ENCODE measurements around the gene GYS1. TPM values are rescaled to one million over a fixed set of nuclear protein-coding genes. Genes with fewer than 3 reads are reported as not detected.

Gene GYS1
- total RNA-seq, 1 experiment from 2014 or later, result 46.1 TPM

Small RNA genes within 50 kb of the gene (small RNA-seq; reads per million reads assigned to genes)
- gene AC026803.1 (not detected), gene MIR6798 (not detected)

Other genes starting within 250 kb of the GYS1 start
- gene IZUMO1, start 246.4 kb downstream of the GYS1 start, total RNA-seq (2014; rRNA removed; shearing (Covaris generic)), result not detected in 2 replicates
- gene FUT1, start 240.7 kb downstream of the GYS1 start, total RNA-seq (2014; rRNA removed; shearing (Covaris generic)), result 0.10 TPM in 1 of 2 replicates, not detected in the other
- gene FGF21, start 237.8 kb downstream of the GYS1 start, total RNA-seq (2014; rRNA removed; shearing (Covaris generic)), result not detected in 2 replicates
- gene BCAT2, start 182.3 kb downstream of the GYS1 start, total RNA-seq (2014; rRNA removed; shearing (Covaris generic)), result 54.2 and 60.6 TPM in 2 replicates
- gene HSD17B14, start 156.8 kb downstream of the GYS1 start, total RNA-seq (2014; rRNA removed; shearing (Covaris generic)), result not detected in 2 replicates
- gene PLEKHA4, start 124.7 kb downstream of the GYS1 start, total RNA-seq (2014; rRNA removed; shearing (Covaris generic)), result 0.31 TPM in 1 of 2 replicates, not detected in the other
- 44.3 and 49.4 TPM in 2 replicates for gene PPP1R15A, start 120.9 kb downstream of the GYS1 start, total RNA-seq (2014; rRNA removed; shearing (Covaris generic))
- gene TULP2, start 94.6 kb downstream of the GYS1 start, total RNA-seq (2014; rRNA removed; shearing (Covaris generic)), result not detected in 2 replicates
- 107 and 146 TPM in 2 replicates for gene NUCB1, start 93.0 kb downstream of the GYS1 start, total RNA-seq (2014; rRNA removed; shearing (Covaris generic))
- gene DHDH, start 59.6 kb downstream of the GYS1 start, total RNA-seq (2014; rRNA removed; shearing (Covaris generic)), result 0.57 TPM in 1 of 2 replicates, not detected in the other
- gene BAX, start 38.4 kb downstream of the GYS1 start, total RNA-seq (2014; rRNA removed; shearing (Covaris generic)), result 198 and 273 TPM in 2 replicates
- gene FTL, start 28.0 kb downstream of the GYS1 start, total RNA-seq (2014; rRNA removed; shearing (Covaris generic)), result 4,284 and 5,930 TPM in 2 replicates
- 498 and 522 TPM in 2 replicates for gene RUVBL2, start 578 bp upstream of the GYS1 start, total RNA-seq (2014; rRNA removed; shearing (Covaris generic))
- not detected in 2 replicates for gene LHB, start 23.8 kb upstream of the GYS1 start, total RNA-seq (2014; rRNA removed; shearing (Covaris generic))
- not detected in 2 replicates for gene CGB3, start 31.0 kb upstream of the GYS1 start, total RNA-seq (2014; rRNA removed; shearing (Covaris generic))
- gene CGB2, start 38.6 kb upstream of the GYS1 start, total RNA-seq (2014; rRNA removed; shearing (Covaris generic)), result 0.71 TPM in 1 of 2 replicates, not detected in the other
- gene CGB1, start 43.6 kb upstream of the GYS1 start, total RNA-seq (2014; rRNA removed; shearing (Covaris generic)), result not detected in 2 replicates
- gene CGB5, start 50.5 kb upstream of the GYS1 start, total RNA-seq (2014; rRNA removed; shearing (Covaris generic)), result 0.16 and 0.67 TPM in 2 replicates
- gene CGB8, start 55.8 kb upstream of the GYS1 start, total RNA-seq (2014; rRNA removed; shearing (Covaris generic)), result 5.8 and 11.3 TPM in 2 replicates
- 0.10 and 0.61 TPM in 2 replicates for gene CGB7, start 64.4 kb upstream of the GYS1 start, total RNA-seq (2014; rRNA removed; shearing (Covaris generic))
- gene NTF4, start 71.5 kb upstream of the GYS1 start, total RNA-seq (2014; rRNA removed; shearing (Covaris generic)), result not detected in 2 replicates
- gene KCNA7, start 79.4 kb upstream of the GYS1 start, total RNA-seq (2014; rRNA removed; shearing (Covaris generic)), result not detected in 2 replicates
- 265 and 348 TPM in 2 replicates for gene SNRNP70, start 92.1 kb upstream of the GYS1 start, total RNA-seq (2014; rRNA removed; shearing (Covaris generic))
- gene LIN7B, start 121.1 kb upstream of the GYS1 start, total RNA-seq (2014; rRNA removed; shearing (Covaris generic)), result 2.6 and 3.2 TPM in 2 replicates
- 1.6 and 2.1 TPM in 2 replicates for gene C19orf73, start 125.8 kb upstream of the GYS1 start, total RNA-seq (2014; rRNA removed; shearing (Covaris generic))
- 5.0 and 9.3 TPM in 2 replicates for gene PPFIA3, start 126.2 kb upstream of the GYS1 start, total RNA-seq (2014; rRNA removed; shearing (Covaris generic))
- gene HRC, start 162.1 kb upstream of the GYS1 start, total RNA-seq (2014; rRNA removed; shearing (Covaris generic)), result not detected in 2 replicates
- 7.5 and 8.6 TPM in 2 replicates for gene TRPM4, start 164.5 kb upstream of the GYS1 start, total RNA-seq (2014; rRNA removed; shearing (Covaris generic))

All from HT1080 (cell line).